K562 (cell line): ENCODE measurements around the gene KNTC1. TPM values are rescaled to one million over a fixed set of nuclear protein-coding genes. Genes with fewer than 3 reads are reported as not detected.

ENCODE experiments used
- ERF ChIP-seq: fragments of 450-650 bp; formaldehyde crosslinking; IDR thresholded peaks from 2 replicates; pipeline ENCODE4 v1.4.0; 2020; ENCODE audit warnings: mild to moderate bottlenecking, mixed read lengths
- GATA2 ChIP-seq: sonication (generic); formaldehyde crosslinking; IDR thresholded peaks from 2 replicates; pipeline ENCODE4 v1.4.0; 2020; ENCODE audit warnings: mild to moderate bottlenecking, missing genetic modification reagents
- HNRNPUL1 ChIP-seq: fragments of 200-400 bp; formaldehyde crosslinking; IDR thresholded peaks from 2 replicates; pipeline ENCODE4 v1.6.1; 2017; ENCODE audit warnings: low read length
- MGA ChIP-seq: fragments of 450-650 bp; IDR thresholded peaks from 2 replicates; pipeline ENCODE4 v1.6.1; 2016; ENCODE audit warnings: mild to moderate bottlenecking, moderate library complexity
- MTF1 ChIP-seq: fragments of 250-450 bp; sonication (Bioruptor Pico); IDR thresholded peaks from 2 replicates; pipeline ENCODE4 v1.9.0; 2021; ENCODE audit warnings: moderate library complexity, mild to moderate bottlenecking, inconsistent platforms, borderline replicate concordance
- RCOR1 ChIP-seq, 2 experiments: IDR thresholded peaks; 2 replicates each; pipeline ENCODE4 v1.6.1; 2012; ENCODE audit warnings: low read depth in 2 of 2, low read length in 2 of 2, borderline replicate concordance in 1 of 2, improper control_type of control experiment in 1 of 2
- SETDB1 ChIP-seq: IDR thresholded peaks from one replicate; pipeline ENCODE4 v1.6.1; 2012; ENCODE audit warnings: low read length, control low read depth, inconsistent platforms
- SMARCA5 ChIP-seq: fragments of 450-650 bp; IDR thresholded peaks from 2 replicates; pipeline ENCODE4 v1.6.1; 2016
- TAF7 ChIP-seq: fragments of 450-650 bp; IDR thresholded peaks from 2 replicates; pipeline ENCODE4 v1.6.1; 2016; ENCODE audit warnings: missing genetic modification characterization, missing compliant biosample characterization
- TSC22D4 ChIP-seq: fragments of 450-650 bp; IDR thresholded peaks from 2 replicates; pipeline ENCODE4 v1.6.1; 2016; ENCODE audit warnings: missing genetic modification characterization, missing biosample characterization, control low read depth
- YBX1 ChIP-seq: fragments of 450-650 bp; IDR thresholded peaks from 2 replicates; pipeline ENCODE4 v1.7.1; 2016; ENCODE audit warnings: mild to moderate bottlenecking
- ZFP30 ChIP-seq: fragments of 250-450 bp; sonication (Bioruptor Pico); IDR thresholded peaks from 2 replicates; pipeline ENCODE4 v1.8.0; 2022; ENCODE audit warnings: moderate library complexity, mild to moderate bottlenecking, inconsistent platforms, borderline replicate concordance
- polyA plus RNA-seq, 8 experiments: library from polyadenylated mRNA; depleted of rRNA in 4 of 8; stranded (reverse) in 5 of 8; unstranded in 3 of 8; fragments of >200 nt; fragmentation: Nextera tagmentation in 2 of 8; fragmentation: Illumina TruSeq in 1 of 8; extraction: Ambion mirVana in 2 of 8; extraction: Trizol in 1 of 8; gene quantifications; 2 replicates each; pipeline versions ENCODE4 v1.2.1 to v1.2.3, GENCODE V29; 2011 to 2014; ENCODE audit warnings: inconsistent platforms in 1 of 8, missing spikeins in 1 of 8
- total RNA-seq, 7 experiments: library from RNA; depleted of rRNA in 6 of 7; stranded (reverse); fragments of >200 nt in 6 of 7; fragmentation: Illumina TruSeq in 2 of 7; extraction: Trizol in 2 of 7; gene quantifications; 2 replicates each; pipeline versions ENCODE4 v1.2.1 to v1.2.3, GENCODE V29; 2011 to 2021; ENCODE audit warnings: low replicate concordance in 1 of 7

The KNTC1 gene
- total and polyA plus RNA-seq, 9 of the 15 experiments (the other 6 are each of a cell fraction or from before 2014, with no cell fraction given), result 38.9 to 135 (median 99.6) TPM

- TF ChIP-seq MGA, result no peak
- TF ChIP-seq ZFP30, result no peak
- TF ChIP-seq MTF1, result no peak
- no peak for TF ChIP-seq TSC22D4 (tag)
- TF ChIP-seq TAF7 (tag), result no peak
- TF ChIP-seq HNRNPUL1, result no peak
- TF ChIP-seq ERF (CRISPR knock-in tag), result no peak
- no peak for TF ChIP-seq GATA2 (CRISPR knock-in tag)
- no peak for TF ChIP-seq RCOR1 (IDR thresholded peaks at IDR 0.05; ENCODE audit: borderline replicate concordance in 1 of 2, low read depth in 2 of 2, low read length in 2 of 2)
- no peak for TF ChIP-seq SETDB1
- TF ChIP-seq YBX1, result no peak
- TF ChIP-seq SMARCA5, result no peak
- TF ChIP-seq, all 486 proteins: peak for 0
Observed at GRCh38 chr12:122483969-122484368, 43.1 kb upstream of the KNTC1 start (continued).
